ENCODE data around the gene STRIP2.

GRCh38 chr7:129531721-129532120, 97.5 kb downstream of the STRIP2 start:
- no peak for TF ChIP-seq ZNF219 (CRISPR knock-in tag; IDR thresholded peaks at IDR 0.05; ENCODE audit: borderline replicate concordance)
- TF ChIP-seq MXD4 (CRISPR knock-in tag; IDR thresholded peaks at IDR 0.05; ENCODE audit: borderline replicate concordance): no peak
- TF ChIP-seq TCF7 (CRISPR knock-in tag; IDR thresholded peaks at IDR 0.05; ENCODE audit: low read depth): no peak
- TF ChIP-seq SP1 (CRISPR knock-in tag; conservative IDR thresholded peaks at IDR 0.05): no peak
- TF ChIP-seq CTCF (IDR thresholded peaks at IDR 0.05): no peak
- TF ChIP-seq RELA (CRISPR knock-in tag; IDR thresholded peaks at IDR 0.05; ENCODE audit: borderline replicate concordance): no peak

Measured in WTC11 (cell line).